Activated naive CD4-positive, alpha-beta T cell treated with anti-CD3 and anti-CD28 coated beads, Interleukin-2, amount 10 ng/mL, durations not matched to agents 7 days and 5 days (primary cell): ENCODE data around the gene DRC7.
"Not testable (repeated sequence)": the region's sequence is repeated elsewhere in the genome, so short reads cannot be mapped to it uniquely, and the experiment has no call there.

Experiments
- CTCF ChIA-PET: fragments of 350-600 bp; sonication (Branson Sonifier 250); formaldehyde crosslinking; loops from one replicate; lab custom pipeline; 2021; ENCODE audit warnings: antibody characterized with exemption; lab: Charles Lee
- DNase-seq: peaks from one replicate; pipeline ENCODE4 v3.0.0-alpha.2; 2020
- H3K27ac Mint-ChIP-seq: one replicate; pipeline ENCODE4 v1.8.0; 2021; ENCODE audit warnings: mild to moderate bottlenecking, moderate library complexity, mixed read lengths
- H3K27me3 Mint-ChIP-seq: one replicate; pipeline ENCODE4 v1.8.0; 2021; ENCODE audit warnings: mild to moderate bottlenecking, mixed read lengths
- H3K36me3 Mint-ChIP-seq: one replicate; pipeline ENCODE4 v1.8.0; 2021; ENCODE audit warnings: mixed read lengths
- H3K4me1 Mint-ChIP-seq: one replicate; pipeline ENCODE4 v1.8.0; 2021; ENCODE audit warnings: mixed read lengths
- H3K4me3 Mint-ChIP-seq: one replicate; pipeline ENCODE4 v1.8.0; 2021; ENCODE audit warnings: mild to moderate bottlenecking, moderate library complexity, mixed read lengths
- H3K9me3 Mint-ChIP-seq: one replicate; pipeline ENCODE4 v1.8.0; 2021; ENCODE audit warnings: mixed read lengths

Gene DRC7

DNA sequence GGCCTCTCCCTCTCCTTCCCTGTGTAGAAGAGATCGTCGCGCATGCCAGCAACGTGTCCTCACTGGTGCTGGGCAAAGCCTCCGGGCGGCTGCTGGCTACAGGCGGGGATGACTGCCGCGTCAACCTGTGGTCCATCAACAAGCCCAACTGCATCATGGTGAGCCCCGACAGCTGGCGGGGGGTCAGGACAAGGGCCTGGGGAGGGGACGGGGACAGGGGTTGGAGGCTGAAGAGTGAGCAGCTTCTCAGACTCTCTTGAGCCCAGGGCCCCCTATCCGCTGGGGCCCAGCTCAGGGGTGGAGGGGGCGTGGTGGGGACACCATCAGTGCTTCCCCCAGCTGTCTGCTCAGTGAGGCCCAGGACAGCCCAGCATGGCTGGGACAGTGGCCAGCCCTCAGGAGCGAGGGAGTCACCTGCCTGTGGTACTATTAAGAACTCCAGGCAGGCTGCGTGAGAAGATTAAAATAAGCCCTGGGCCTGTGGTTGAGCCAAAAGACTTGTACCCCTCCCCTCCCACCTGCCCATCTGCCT, 47.1 kb downstream of the DRC7 start:
- Mint-ChIP-seq H3K27ac (no peak overlapping the region), H3K4me1 (peaks cover 12% of the 10 kb centered on the region), H3K9me3 (no peaks in the 10 kb centered on the region), H3K4me3 (no peak overlapping the region), H3K36me3 (peaks cover 2% of the 10 kb centered on the region), H3K27me3 (no peaks in the 10 kb centered on the region)
- CTCF ChIA-PET = no interaction called here
- no peak for DNase-seq

- CTCF ChIA-PET = no interaction called here
- Mint-ChIP-seq H3K4me3 (no peak overlapping the region), H3K4me1 (peaks cover 4% of the 10 kb centered on the region), H3K27me3 (no peaks in the 10 kb centered on the region), H3K27ac (no peak overlapping the region), H3K9me3 (no peaks in the 10 kb centered on the region), H3K36me3 (peaks cover 2% of the 10 kb centered on the region)
- DNase-seq = no peak
Measured at GRCh38 chr16:57742543-57742942, 47.9 kb downstream of the DRC7 start.

DNA sequence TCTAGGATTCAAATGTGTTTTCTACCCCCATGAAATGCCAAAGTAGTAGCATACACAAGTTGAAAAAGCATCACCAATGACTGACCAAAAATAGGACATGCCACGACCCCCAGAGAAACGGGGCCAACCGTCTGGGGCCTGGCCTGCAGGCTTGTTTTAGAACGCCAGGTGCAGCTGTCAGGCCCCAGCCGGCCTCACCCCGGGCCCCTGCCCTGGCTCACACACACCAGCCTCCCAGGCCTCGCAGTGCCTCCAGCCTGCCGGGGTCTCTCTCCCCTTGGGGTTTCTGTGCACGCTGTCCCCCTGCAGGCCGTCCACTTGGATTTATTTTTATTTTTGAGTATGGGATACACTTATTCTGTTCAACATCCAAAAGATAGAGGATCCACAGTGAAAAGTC, 48.9 kb downstream of the DRC7 start:
- H3K36me3 Mint-ChIP-seq = peaks cover 2% of the 10 kb centered on the region
- H3K27me3 Mint-ChIP-seq = no peaks in the 10 kb centered on the region
- CTCF ChIA-PET = no interaction called here
- no peaks in the 10 kb centered on the region for H3K9me3 Mint-ChIP-seq
- no peaks in the 10 kb centered on the region for H3K4me1 Mint-ChIP-seq
- no peak for DNase-seq
- no peak overlapping the region for H3K4me3 Mint-ChIP-seq
- no peak overlapping the region for H3K27ac Mint-ChIP-seq

GRCh38 chr16:57743886-57744641, 49.5 kb downstream of the DRC7 start:
- Mint-ChIP-seq H3K36me3 (peaks cover 4% of the 10 kb centered on the region), H3K4me1 (no peaks in the 10 kb centered on the region), H3K27ac (no peak overlapping the region), H3K27me3 (no peaks in the 10 kb centered on the region), H3K4me3 (no peak overlapping the region), H3K9me3 (no peaks in the 10 kb centered on the region)
- no peak for DNase-seq
- CTCF ChIA-PET = no interaction called here

GRCh38 chr16:57744642-57744903, 50.0 kb downstream of the DRC7 start:
- Mint-ChIP-seq H3K4me3 (no peak overlapping the region), H3K36me3 (peaks cover 4% of the 10 kb centered on the region), H3K27me3 (no peaks in the 10 kb centered on the region), H3K9me3 (no peaks in the 10 kb centered on the region), H3K27ac (no peak overlapping the region), H3K4me1 (no peaks in the 10 kb centered on the region)
- no peak for DNase-seq
- CTCF ChIA-PET = no interaction called here

DNA sequence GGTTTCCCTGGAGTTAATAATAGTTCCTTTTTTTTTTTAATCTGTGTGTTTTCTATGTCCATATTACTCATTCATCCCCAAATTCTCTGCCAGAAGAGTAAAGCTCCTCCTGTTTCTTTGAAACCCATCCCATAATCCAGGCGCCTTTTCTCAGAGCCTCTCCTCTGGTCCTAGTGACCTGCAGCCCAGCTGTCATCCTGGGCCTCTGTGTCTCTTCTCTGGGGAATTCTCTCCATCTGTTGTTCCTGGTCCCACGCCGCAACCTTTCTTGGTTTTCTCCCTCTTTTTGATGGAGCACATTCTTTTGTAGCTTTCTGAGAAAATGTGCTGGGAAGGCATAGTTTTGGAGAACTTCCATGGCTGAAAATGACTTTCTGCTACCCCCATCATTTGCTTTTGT, 51.2 kb downstream of the DRC7 start:
- no peaks in the 10 kb centered on the region for H3K27me3 Mint-ChIP-seq
- no peak overlapping the region for H3K4me3 Mint-ChIP-seq
- no peaks in the 10 kb centered on the region for H3K9me3 Mint-ChIP-seq
- no peaks in the 10 kb centered on the region for H3K4me1 Mint-ChIP-seq
- CTCF ChIA-PET = interaction anchor here (0.7 to 1.1 kb wide), 3 partner anchors 12 to 450 kb away, joined by 3 to 4 read pairs (median 3); no protein-coding TSS in a partner anchor
- DNase-seq = no peak
- peaks cover 4% of the 10 kb centered on the region for H3K36me3 Mint-ChIP-seq
- H3K27ac Mint-ChIP-seq = no peak overlapping the region

DNA sequence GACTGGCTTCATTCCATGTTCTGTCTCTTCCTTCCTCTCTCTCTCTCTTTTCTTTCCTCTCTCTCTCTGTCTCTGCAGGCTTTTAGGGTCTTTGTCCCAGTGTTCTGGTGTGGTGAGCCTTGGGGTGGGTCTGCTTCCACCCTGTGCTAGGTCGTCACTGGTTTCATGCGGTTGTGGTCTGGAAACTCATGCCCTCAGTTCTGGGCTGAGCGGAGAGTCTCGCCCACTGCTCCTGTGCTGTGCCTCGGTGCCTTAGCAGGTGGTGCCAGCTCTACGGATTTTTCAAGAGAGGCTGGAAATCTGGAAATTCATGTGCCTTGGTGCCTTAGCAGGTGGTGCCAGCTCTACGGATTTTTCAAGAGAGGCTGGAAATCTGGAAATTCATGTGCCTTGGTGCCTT, 51.7 kb downstream of the DRC7 start:
- H3K4me3 Mint-ChIP-seq, H3K27me3 Mint-ChIP-seq, DNase-seq, H3K4me1 Mint-ChIP-seq, H3K9me3 Mint-ChIP-seq, H3K27ac Mint-ChIP-seq, H3K36me3 Mint-ChIP-seq: not testable (repeated sequence)
- CTCF ChIA-PET = interaction anchor here (1.1 kb wide), 1 partner anchor 11 kb away, joined by 4 read pairs; no protein-coding TSS in a partner anchor

DNA sequence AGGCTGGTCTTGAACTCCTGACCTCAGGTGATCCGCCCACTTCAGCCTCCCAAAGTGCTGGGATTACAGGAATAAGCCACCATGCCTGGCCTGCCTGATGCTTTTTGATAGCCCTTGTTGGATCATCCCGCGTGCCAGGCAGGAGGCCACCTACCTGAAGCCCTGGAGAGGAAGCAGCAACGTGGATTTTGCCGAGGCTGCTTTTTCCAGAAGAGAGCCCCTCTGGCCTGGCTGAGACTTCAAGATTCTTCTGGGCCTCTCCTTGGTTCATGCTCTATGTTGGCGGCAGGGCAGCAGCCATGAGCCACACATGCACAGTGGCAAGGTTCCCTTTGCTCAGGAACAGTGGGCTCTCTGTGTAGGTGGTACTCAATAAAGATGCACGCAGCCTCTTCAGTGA, 52.5 kb downstream of the DRC7 start:
- Mint-ChIP-seq H3K36me3 (peaks cover 2% of the 10 kb centered on the region), H3K9me3 (no peaks in the 10 kb centered on the region), H3K4me3 (no peak overlapping the region), H3K27ac (no peak overlapping the region), H3K27me3 (no peaks in the 10 kb centered on the region), H3K4me1 (no peaks in the 10 kb centered on the region)
- no peak for DNase-seq
- CTCF ChIA-PET = no interaction called here

- no peak overlapping the region for H3K4me3 Mint-ChIP-seq
- H3K27ac Mint-ChIP-seq = no peak overlapping the region
- H3K27me3 Mint-ChIP-seq = no peaks in the 10 kb centered on the region
- no peaks in the 10 kb centered on the region for H3K9me3 Mint-ChIP-seq
- H3K36me3 Mint-ChIP-seq = peaks cover 2% of the 10 kb centered on the region
- no peak for DNase-seq
- no peaks in the 10 kb centered on the region for H3K4me1 Mint-ChIP-seq
- CTCF ChIA-PET = no interaction called here
Measured at GRCh38 chr16:57747496-57747895, 52.9 kb downstream of the DRC7 start.

- CTCF ChIA-PET = no interaction called here
- H3K9me3 Mint-ChIP-seq = no peaks in the 10 kb centered on the region
Measured at GRCh38 chr16:57747996-57748395, 53.4 kb downstream of the DRC7 start.

DNA sequence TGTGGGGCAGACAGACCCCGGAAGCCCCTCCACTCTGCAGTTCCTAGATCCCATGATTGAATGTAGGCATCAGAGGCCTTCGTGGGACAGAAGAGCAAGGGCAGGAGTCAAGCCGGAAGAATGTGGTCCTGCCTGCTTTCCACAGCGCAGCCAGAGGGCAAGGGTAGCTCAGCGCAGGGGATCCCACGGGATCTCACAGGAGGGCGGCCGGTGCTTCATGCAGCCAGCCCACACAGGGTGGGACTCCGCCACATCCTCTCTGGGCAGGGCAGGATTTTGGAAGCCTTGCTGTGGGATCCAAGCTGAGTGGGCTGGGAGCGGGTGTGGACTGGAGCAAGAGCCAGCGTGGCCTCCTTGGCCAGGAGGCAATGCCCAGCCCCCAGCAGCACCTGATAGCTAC, 54.0 kb downstream of the DRC7 start:
- no peak overlapping the region for H3K4me3 Mint-ChIP-seq
- CTCF ChIA-PET = no interaction called here

More at GRCh38 chr16:57747996-57748395, 53.4 kb downstream of the DRC7 start:
- no peak overlapping the region for H3K27ac Mint-ChIP-seq
- DNase-seq = no peak
- H3K4me3 Mint-ChIP-seq = no peak overlapping the region
- H3K36me3 Mint-ChIP-seq = peaks cover 2% of the 10 kb centered on the region
- no peaks in the 10 kb centered on the region for H3K4me1 Mint-ChIP-seq
- no peaks in the 10 kb centered on the region for H3K27me3 Mint-ChIP-seq

GRCh38 chr16:57749101-57749692, 54.6 kb downstream of the DRC7 start:
- Mint-ChIP-seq H3K27me3 (no peaks in the 10 kb centered on the region), H3K4me3 (no peak overlapping the region), H3K27ac (no peak overlapping the region), H3K36me3 (peaks cover 2% of the 10 kb centered on the region), H3K4me1 (no peaks in the 10 kb centered on the region), H3K9me3 (no peaks in the 10 kb centered on the region)
- CTCF ChIA-PET = no interaction called here
- no peak for DNase-seq

More for the DNA sequence above, 54.0 kb downstream of the DRC7 start:
- no peaks in the 10 kb centered on the region for H3K4me1 Mint-ChIP-seq
- no peak overlapping the region for H3K27ac Mint-ChIP-seq
- H3K9me3 Mint-ChIP-seq = no peaks in the 10 kb centered on the region
- H3K36me3 Mint-ChIP-seq = peaks cover 2% of the 10 kb centered on the region
- no peaks in the 10 kb centered on the region for H3K27me3 Mint-ChIP-seq
- DNase-seq = no peak

DNA sequence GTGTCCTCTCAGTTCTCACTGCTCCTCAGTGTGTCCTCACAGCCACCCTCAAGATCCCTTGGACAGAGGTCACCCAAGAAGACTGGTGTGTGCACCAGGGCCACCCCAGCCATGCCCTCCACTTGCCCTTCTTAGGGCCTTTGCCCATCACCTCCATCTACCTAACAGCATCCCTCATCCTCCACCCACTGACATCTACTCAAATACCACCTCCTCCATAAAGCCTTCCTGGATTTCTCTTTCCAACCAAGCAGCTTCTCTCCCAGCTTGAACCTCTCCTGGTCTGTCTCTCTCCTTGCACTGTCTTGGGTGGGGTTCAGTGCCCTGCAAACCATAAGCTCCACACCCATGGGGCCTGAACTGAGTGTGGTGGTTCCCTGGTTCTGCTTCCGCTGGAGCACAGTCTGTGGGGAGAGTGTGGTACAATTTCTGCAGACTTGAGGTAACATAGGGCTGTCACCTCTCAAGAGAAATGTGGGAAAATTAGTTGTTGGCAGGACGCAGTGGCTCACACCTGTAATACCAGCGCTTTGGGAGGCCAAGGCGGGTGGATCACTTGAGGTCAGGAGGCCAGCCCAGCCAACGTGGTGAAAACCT, 55.3 kb downstream of the DRC7 start:
- DNase-seq = no peak
- CTCF ChIA-PET = no interaction called here
- no peaks in the 10 kb centered on the region for H3K27me3 Mint-ChIP-seq
- H3K4me1 Mint-ChIP-seq = no peaks in the 10 kb centered on the region
- H3K4me3 Mint-ChIP-seq = no peak overlapping the region
- H3K9me3 Mint-ChIP-seq = no peaks in the 10 kb centered on the region
- H3K36me3 Mint-ChIP-seq = peaks cover 2% of the 10 kb centered on the region
- peak overlapping the region; percentile 84 for H3K27ac Mint-ChIP-seq

GRCh38 chr16:57750796-57751538, 56.4 kb downstream of the DRC7 start:
- Mint-ChIP-seq H3K4me3 (no peak overlapping the region), H3K27me3 (no peaks in the 10 kb centered on the region)
- CTCF ChIA-PET = interaction anchor here (0.5 to 1.3 kb wide), 3 partner anchors 15 to 175 kb away, joined by 3 to 5 read pairs (median 4); no protein-coding TSS in a partner anchor

More at GRCh38 chr16:57750796-57751538, 56.4 kb downstream of the DRC7 start:
- DNase-seq = no peak
- Mint-ChIP-seq H3K9me3 (no peaks in the 10 kb centered on the region), H3K27ac (peak overlapping the region; percentile 66), H3K36me3 (peaks cover 2% of the 10 kb centered on the region), H3K4me1 (no peaks in the 10 kb centered on the region)
